ENCODE data around the gene ARFGAP1.

ARFGAP1 gene

DNA sequence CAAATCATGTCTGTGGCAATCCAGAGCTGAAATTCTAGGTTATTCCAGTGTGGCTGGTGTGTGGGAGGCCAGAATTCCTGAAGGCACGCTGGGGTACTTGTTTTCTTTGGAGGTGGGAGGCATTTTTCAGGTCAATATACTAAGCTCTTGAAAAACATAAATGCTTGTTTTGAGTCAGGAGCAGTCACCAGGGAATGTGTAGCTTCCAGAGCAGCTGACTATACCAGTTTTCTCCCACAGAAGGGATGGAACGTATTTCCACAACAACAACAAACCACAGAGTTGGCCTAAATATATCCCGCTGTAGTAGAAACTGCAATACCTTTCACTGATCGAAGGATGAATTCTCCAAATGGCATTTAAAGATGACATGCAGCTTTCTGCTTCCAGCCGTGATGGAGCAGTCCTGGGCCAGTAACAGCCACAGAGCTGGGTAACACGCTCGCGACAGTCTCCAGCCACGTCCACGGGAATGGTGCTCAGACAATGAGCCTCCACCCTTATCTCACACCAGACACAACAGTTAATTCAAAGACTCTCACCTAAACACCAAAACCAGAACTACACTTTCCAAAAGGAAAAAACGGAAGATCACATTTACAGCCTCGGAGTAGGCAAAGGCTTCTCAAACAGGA is 65.3 kb downstream of the ARFGAP1 start:
- DNase-seq = no peak

All from NCI-H226 (cell line).